HCT116 (cell line): ENCODE measurements around the gene SCN1A. TPM values are rescaled to one million over a fixed set of nuclear protein-coding genes. Genes with fewer than 3 reads are reported as not detected.

Experiments
- ATAC-seq: fragments of 200-7000 bp; cut with Tn5 transposase; 2 replicates; pipeline ENCODE4 v1.9.1; 2020; ENCODE audit warnings: mild to moderate bottlenecking, moderate library complexity
- BruUV-seq: library from RNA; stranded (reverse); fragments of 400-500 nt; replicated peaks from 2 replicates; lab custom pipeline; 2021; lab: Mats Ljungman, UMichigan
- CTCF ChIA-PET: fragments of 300-600 bp; sonication (Branson Sonifier 250); formaldehyde crosslinking; loops from one replicate; lab custom pipeline; 2021; ENCODE audit warnings: antibody characterized with exemption; lab: Charles Lee
- POLR2A ChIA-PET: fragments of 300-600, 350-600 bp; sonication (Branson Sonifier 250); formaldehyde crosslinking; loops from one replicate; lab custom pipeline; 2021; ENCODE audit warnings: antibody characterized with exemption; lab: Charles Lee
- RAD21 ChIA-PET, 2 experiments: fragments of 300-600 bp; sonication (Branson Sonifier 250); formaldehyde crosslinking; loops; one replicate each; lab custom pipeline; 2023; ENCODE audit warnings: low total read pairs in 2 of 2; ENCODE audit not compliant: uncharacterized antibody in 2 of 2, unreplicated experiment in 2 of 2, low non-redundant PET in 1 of 2; lab: Charles Lee
- DNase-seq: peaks from one replicate; pipeline ENCODE4 v3.0.0-alpha.2; 2010; ENCODE audit warnings: low read depth, low spot score
- H2AFZ ChIP-seq: fragments of 200-600 bp; shearing (Covaris generic), sonication (generic); 2 replicates; pipeline ENCODE4 v1.6.1; 2017; ENCODE audit warnings: low read depth, mixed run types, mixed read lengths, antibody characterized with exemption, low read length; ENCODE audit not compliant: poor library complexity, severe bottlenecking
- H3K27ac ChIP-seq: 2 replicates; pipeline ENCODE4 v1.5.1; 2012; ENCODE audit warnings: low read depth, low read length
- H3K27me3 ChIP-seq: fragments of 200-600 bp; sonication (generic); 2 replicates; pipeline ENCODE4 v1.6.1; 2016; ENCODE audit warnings: mixed run types, low read length, mixed read lengths; ENCODE audit not compliant: insufficient read depth
- H3K36me3 ChIP-seq, 2 experiments: fragments of 200-500 bp in 1 of 2; fragments of 200-600 bp in 1 of 2; sonication (Bioruptor generic) in 1 of 2; sonication (generic) in 1 of 2; 2 replicates each; pipeline versions ENCODE4 v1.5.1 to v1.6.1; 2014 to 2016; ENCODE audit warnings: low read length in 2 of 2, inconsistent platforms in 1 of 2, mixed read lengths in 1 of 2, mixed run types in 1 of 2; ENCODE audit not compliant: insufficient read depth in 2 of 2, control insufficient read depth in 1 of 2
- H3K4me1 ChIP-seq, 2 experiments: fragments of 200-600 bp in 1 of 2; sonication (generic) in 1 of 2; 2 replicates each; pipeline versions ENCODE4 v1.5.1 to v1.6.1; 2012 to 2017; ENCODE audit warnings: low read length in 2 of 2, inconsistent platforms in 1 of 2, mild to moderate bottlenecking in 1 of 2, mixed read lengths in 1 of 2, mixed run types in 1 of 2, moderate library complexity in 1 of 2; ENCODE audit not compliant: insufficient read depth in 2 of 2, control insufficient read depth in 1 of 2
- H3K4me2 ChIP-seq: fragments of 200-600 bp; sonication (generic); 2 replicates; pipeline ENCODE4 v1.6.1; 2017; ENCODE audit warnings: mixed run types, low read length, mixed read lengths
- H3K4me3 ChIP-seq, 2 experiments: fragments of 200-600 bp in 1 of 2; sonication (generic) in 1 of 2; replicated peaks in 1 of 2; 2 replicates each; pipeline ENCODE4 v1.5.1; 2011 to 2016; ENCODE audit warnings: low read length in 2 of 2, control low read depth in 1 of 2, low read depth in 1 of 2, mild to moderate bottlenecking in 1 of 2, mixed read lengths in 1 of 2, mixed run types in 1 of 2
- H3K79me2 ChIP-seq: fragments of 200-600 bp; sonication (generic); 2 replicates; pipeline ENCODE4 v1.6.1; 2017; ENCODE audit warnings: mild to moderate bottlenecking, mixed run types, low read length, moderate library complexity, mixed read lengths; ENCODE audit not compliant: insufficient read depth
- H3K9ac ChIP-seq: fragments of 200-600 bp; sonication (generic); 2 replicates; pipeline ENCODE4 v1.6.1; 2016; ENCODE audit warnings: low read length, mixed read lengths
- H3K9me2 ChIP-seq: fragments of 200-600 bp; sonication (generic), shearing (Covaris generic); 2 replicates; pipeline ENCODE4 v1.6.1; 2017; ENCODE audit warnings: mixed run types, mild to moderate bottlenecking, moderate library complexity; ENCODE audit not compliant: insufficient read depth
- H3K9me3 ChIP-seq, 2 experiments: fragments of 200-500 bp in 1 of 2; fragments of 200-600 bp in 1 of 2; sonication (Bioruptor generic) in 1 of 2; sonication (generic) in 1 of 2; 2 replicates each; pipeline ENCODE4 v1.6.1; 2014 to 2017; ENCODE audit warnings: low read length in 2 of 2, mixed read lengths in 2 of 2, inconsistent platforms in 1 of 2, low read depth in 1 of 2, mild to moderate bottlenecking in 1 of 2, mixed run types in 1 of 2, moderate library complexity in 1 of 2; ENCODE audit not compliant: control insufficient read depth in 1 of 2, insufficient read depth in 1 of 2
- H4K20me1 ChIP-seq: fragments of 200-600 bp; sonication (generic), shearing (Covaris generic); 2 replicates; pipeline ENCODE4 v1.6.1; 2017; ENCODE audit warnings: mixed run types, mild to moderate bottlenecking, moderate library complexity; ENCODE audit not compliant: insufficient read depth
- EGR1 ChIP-seq: IDR thresholded peaks from 2 replicates; pipeline ENCODE4 v1.6.1; 2012; ENCODE audit warnings: low read depth
- FOSL1 ChIP-seq: IDR thresholded peaks from 2 replicates; pipeline ENCODE4 v1.6.1; 2012; ENCODE audit warnings: low read depth
- POLR2A ChIP-seq: IDR thresholded peaks from 2 replicates; pipeline ENCODE4 v1.7.0; 2011; ENCODE audit warnings: borderline replicate concordance; ENCODE audit not compliant: insufficient read depth, insufficient read length; ENCODE audit errors: extremely low read depth
- POLR2AphosphoS5 ChIP-seq: IDR thresholded peaks from 2 replicates; pipeline ENCODE4 v1.6.1; 2011; ENCODE audit warnings: mild to moderate bottlenecking, low read depth, low read length, moderate library complexity
- intact Hi-C: fragments of 100-400 bp; cut with micrococcal nuclease; formaldehyde crosslinking; loops from 2 replicates; pipeline ENCODE4 v1.10.0; 2022
- total RNA-seq: library from RNA; stranded (reverse); gene quantifications from one replicate; pipeline ENCODE4 v1.2.1, GENCODE V29; 2021; ENCODE audit not compliant: unreplicated experiment
- TF ChIP-seq, protein P1 (sequence below): IDR thresholded peaks from 2 replicates; pipeline ENCODE4 v1.6.1; 2012
- TF ChIP-seq, protein P2 (sequence below), 3 experiments: fragments of 200-600 bp in 1 of 3; sonication (generic) in 1 of 3; IDR thresholded peaks in 2 of 3; conservative IDR thresholded peaks in 1 of 3; 2 replicates each; pipeline ENCODE4 v1.5.1; 2012 to 2017; ENCODE audit warnings: low read depth in 2 of 3, low read length in 2 of 3, antibody characterized with exemption in 1 of 3, borderline replicate concordance in 1 of 3, control low read depth in 1 of 3, mild to moderate bottlenecking in 1 of 3, mixed read lengths in 1 of 3, mixed run types in 1 of 3, moderate library complexity in 1 of 3; ENCODE audit not compliant: insufficient read depth in 1 of 3

SCN1A gene
- total RNA-seq, 1 experiment from 2014 or later: not detected

DNA sequence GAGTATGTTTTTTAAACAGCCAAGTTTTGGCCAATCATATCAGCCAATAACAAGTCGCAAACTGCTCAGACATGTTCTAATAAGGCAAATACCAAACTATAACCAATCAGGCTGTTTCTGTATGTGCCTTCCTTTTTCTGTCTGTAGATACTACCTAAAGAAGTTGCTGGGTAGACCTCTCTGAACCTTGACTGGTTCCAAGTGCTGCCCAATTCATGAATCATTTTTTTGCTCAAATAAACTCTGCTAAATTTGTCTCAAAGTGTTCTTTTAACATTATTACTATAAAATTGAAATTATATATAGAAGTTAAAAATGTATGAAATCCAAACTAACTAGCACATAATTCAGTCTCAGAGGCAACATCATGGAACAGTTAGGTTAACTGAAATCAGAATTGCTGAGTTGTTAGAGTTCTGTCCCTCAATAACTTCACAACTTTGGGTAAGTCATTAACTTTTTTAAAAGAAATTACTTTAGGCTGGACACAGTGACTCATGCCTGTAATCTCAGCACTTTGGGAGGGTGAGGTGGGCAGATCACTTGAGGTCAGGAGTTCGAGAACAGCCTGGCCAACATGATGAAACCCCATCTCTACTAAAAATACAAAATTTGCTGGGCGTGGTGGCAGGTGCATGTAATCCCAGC, 169.4 kb downstream of the SCN1A start:
- intact Hi-C loops: no loop called here
- CTCF ChIA-PET: no interaction called here
- Histone ChIP-seq H3K4me2 (no peak overlapping the region), H2AFZ (no peak overlapping the region), H4K20me1 (no peaks in the 10 kb centered on the region), H3K79me2 (no peaks in the 10 kb centered on the region), H3K9me2 (no peaks in the 10 kb centered on the region; the same call in 1 of the 2 replicates), H3K9ac (no peak overlapping the region), H3K4me1 (peaks cover 0 to 8% of the 10 kb centered on the region in 2 experiments; a peak in 2 of 4 replicates), H3K4me3 (no peak overlapping the region), H3K27ac (no peak overlapping the region), H3K27me3 (no peaks in the 10 kb centered on the region), H3K36me3 (no peaks in the 10 kb centered on the region), H3K9me3 (no peaks in the 10 kb centered on the region)
- BruUV-seq: no TSS peak
- DNase-seq (no peak), ATAC-seq (no peak)
- TF ChIP-seq POLR2AphosphoS5: no peak
- no peak for TF ChIP-seq POLR2A
- TF ChIP-seq FOSL1: no peak
- TF ChIP-seq EGR1: no peak
- TF ChIP-seq, protein P1, sequence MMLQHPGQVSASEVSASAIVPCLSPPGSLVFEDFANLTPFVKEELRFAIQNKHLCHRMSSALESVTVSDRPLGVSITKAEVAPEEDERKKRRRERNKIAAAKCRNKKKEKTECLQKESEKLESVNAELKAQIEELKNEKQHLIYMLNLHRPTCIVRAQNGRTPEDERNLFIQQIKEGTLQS: no peak
- TF ChIP-seq, protein P2, sequence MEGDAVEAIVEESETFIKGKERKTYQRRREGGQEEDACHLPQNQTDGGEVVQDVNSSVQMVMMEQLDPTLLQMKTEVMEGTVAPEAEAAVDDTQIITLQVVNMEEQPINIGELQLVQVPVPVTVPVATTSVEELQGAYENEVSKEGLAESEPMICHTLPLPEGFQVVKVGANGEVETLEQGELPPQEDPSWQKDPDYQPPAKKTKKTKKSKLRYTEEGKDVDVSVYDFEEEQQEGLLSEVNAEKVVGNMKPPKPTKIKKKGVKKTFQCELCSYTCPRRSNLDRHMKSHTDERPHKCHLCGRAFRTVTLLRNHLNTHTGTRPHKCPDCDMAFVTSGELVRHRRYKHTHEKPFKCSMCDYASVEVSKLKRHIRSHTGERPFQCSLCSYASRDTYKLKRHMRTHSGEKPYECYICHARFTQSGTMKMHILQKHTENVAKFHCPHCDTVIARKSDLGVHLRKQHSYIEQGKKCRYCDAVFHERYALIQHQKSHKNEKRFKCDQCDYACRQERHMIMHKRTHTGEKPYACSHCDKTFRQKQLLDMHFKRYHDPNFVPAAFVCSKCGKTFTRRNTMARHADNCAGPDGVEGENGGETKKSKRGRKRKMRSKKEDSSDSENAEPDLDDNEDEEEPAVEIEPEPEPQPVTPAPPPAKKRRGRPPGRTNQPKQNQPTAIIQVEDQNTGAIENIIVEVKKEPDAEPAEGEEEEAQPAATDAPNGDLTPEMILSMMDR (IDR thresholded peaks at IDR 0.05 in 2 of 3, conservative IDR thresholded peaks at IDR 0.05 in 1 of 3; ENCODE audit: borderline replicate concordance in 1 of 3, insufficient read depth in 1 of 3, low read depth in 2 of 3, low read length in 2 of 3): no peak
- RAD21 ChIA-PET: no interaction called here
- POLR2A ChIA-PET: no interaction called here
